HEK293 (cell line): ENCODE measurements around the gene KIFAP3.

Experiments
- KLF10 ChIP-seq: fragments of 450-650 bp; IDR thresholded peaks from 2 replicates; pipeline ENCODE4 v1.5.1; 2018; ENCODE audit warnings: missing biosample characterization, mild to moderate bottlenecking, missing genetic modification characterization
- KLF16 ChIP-seq: fragments of 450-650 bp; formaldehyde crosslinking; IDR thresholded peaks from 2 replicates; pipeline ENCODE4 v1.5.1; 2017; ENCODE audit warnings: missing biosample characterization, missing genetic modification characterization
- OSR2 ChIP-seq: fragments of 450-650 bp; formaldehyde crosslinking; IDR thresholded peaks from 2 replicates; pipeline ENCODE4 v1.5.1; 2016; ENCODE audit warnings: missing biosample characterization, missing genetic modification characterization
- PRDM1 ChIP-seq: fragments of 450-650 bp; formaldehyde crosslinking; IDR thresholded peaks from 2 replicates; pipeline ENCODE4; 2016; ENCODE audit warnings: missing biosample characterization, missing genetic modification characterization
- RBAK ChIP-seq: fragments of 450-650 bp; formaldehyde crosslinking; IDR thresholded peaks from 2 replicates; pipeline ENCODE4 v1.5.1; 2016; ENCODE audit warnings: missing biosample characterization, missing genetic modification characterization
- ZBTB49 ChIP-seq: fragments of 450-650 bp; formaldehyde crosslinking; IDR thresholded peaks from 2 replicates; pipeline ENCODE4 v1.5.1; 2016; ENCODE audit warnings: missing biosample characterization, missing genetic modification characterization, low read depth
- ZBTB6 ChIP-seq: fragments of 450-650 bp; formaldehyde crosslinking; IDR thresholded peaks from 2 replicates; pipeline ENCODE4 v1.5.1; 2017; ENCODE audit warnings: missing biosample characterization, missing genetic modification characterization
- ZBTB8A ChIP-seq: fragments of 450-650 bp; formaldehyde crosslinking; IDR thresholded peaks from 2 replicates; pipeline ENCODE4 v1.5.1; 2016; ENCODE audit warnings: missing biosample characterization, missing genetic modification characterization
- ZEB2 ChIP-seq: fragments of 450-650 bp; formaldehyde crosslinking; IDR thresholded peaks from 2 replicates; pipeline ENCODE4 v1.5.1; 2016; ENCODE audit warnings: missing biosample characterization, missing genetic modification characterization
- ZFP41 ChIP-seq: fragments of 450-650 bp; formaldehyde crosslinking; IDR thresholded peaks from 2 replicates; pipeline ENCODE4 v1.5.1; 2016; ENCODE audit warnings: missing biosample characterization, missing genetic modification characterization, borderline replicate concordance
- ZNF132 ChIP-seq: fragments of 450-650 bp; formaldehyde crosslinking; IDR thresholded peaks from 2 replicates; pipeline ENCODE4 v1.5.1; 2017; ENCODE audit warnings: missing biosample characterization, missing genetic modification characterization, borderline replicate concordance
- ZNF174 ChIP-seq: fragments of 450-650 bp; formaldehyde crosslinking; IDR thresholded peaks from 2 replicates; pipeline ENCODE4 v1.5.0; 2017; ENCODE audit warnings: missing biosample characterization, mild to moderate bottlenecking, missing genetic modification characterization
- ZNF175 ChIP-seq: fragments of 450-650 bp; formaldehyde crosslinking; IDR thresholded peaks from 2 replicates; pipeline ENCODE4 v1.5.1; 2016; ENCODE audit warnings: missing biosample characterization, missing genetic modification characterization
- ZNF184 ChIP-seq: fragments of 450-650 bp; IDR thresholded peaks from 2 replicates; pipeline ENCODE4 v1.5.1; 2018; ENCODE audit warnings: missing biosample characterization, mild to moderate bottlenecking, missing genetic modification characterization
- ZNF324 ChIP-seq: fragments of 450-650 bp; formaldehyde crosslinking; IDR thresholded peaks from 2 replicates; pipeline ENCODE4 v1.5.1; 2016; ENCODE audit warnings: missing biosample characterization, missing genetic modification characterization
- ZNF335 ChIP-seq: fragments of 450-650 bp; formaldehyde crosslinking; conservative IDR thresholded peaks from 2 replicates; pipeline ENCODE4 v1.5.1; 2016; ENCODE audit warnings: missing biosample characterization, missing genetic modification characterization
- ZNF48 ChIP-seq: fragments of 450-650 bp; formaldehyde crosslinking; IDR thresholded peaks from 2 replicates; pipeline ENCODE4 v1.5.1; 2016; ENCODE audit warnings: missing biosample characterization, missing genetic modification characterization
- ZNF501 ChIP-seq: fragments of 450-650 bp; formaldehyde crosslinking; IDR thresholded peaks from 2 replicates; pipeline ENCODE4 v1.5.1; 2016; ENCODE audit warnings: missing biosample characterization, missing genetic modification characterization
- ZNF560 ChIP-seq: fragments of 450-650 bp; formaldehyde crosslinking; IDR thresholded peaks from 2 replicates; pipeline ENCODE4 v1.5.1; 2017; ENCODE audit warnings: missing biosample characterization, missing genetic modification characterization, borderline replicate concordance
- ZNF561 ChIP-seq: fragments of 450-650 bp; IDR thresholded peaks from 2 replicates; pipeline ENCODE4 v1.5.1; 2018; ENCODE audit warnings: missing biosample characterization, missing genetic modification characterization, borderline replicate concordance
- ZNF610 ChIP-seq: fragments of 450-650 bp; formaldehyde crosslinking; IDR thresholded peaks from 2 replicates; pipeline ENCODE4 v1.5.1; 2016; ENCODE audit warnings: missing biosample characterization, missing genetic modification characterization, borderline replicate concordance
- ZNF645 ChIP-seq: fragments of 450-650 bp; formaldehyde crosslinking; IDR thresholded peaks from 2 replicates; pipeline ENCODE4; 2016; ENCODE audit warnings: missing biosample characterization, missing genetic modification characterization
- ZNF664 ChIP-seq: fragments of 450-650 bp; formaldehyde crosslinking; IDR thresholded peaks from 2 replicates; pipeline ENCODE4 v1.5.1; 2016; ENCODE audit warnings: missing biosample characterization, missing genetic modification characterization
- ZNF704 ChIP-seq: fragments of 450-650 bp; formaldehyde crosslinking; IDR thresholded peaks from 2 replicates; pipeline ENCODE4 v1.5.1; 2016; ENCODE audit warnings: missing biosample characterization, missing genetic modification characterization
- ZNF776 ChIP-seq: fragments of 450-650 bp; formaldehyde crosslinking; IDR thresholded peaks from 2 replicates; pipeline ENCODE4 v1.5.0; 2017; ENCODE audit warnings: missing biosample characterization, missing genetic modification characterization, borderline replicate concordance
- ZNF843 ChIP-seq: fragments of 450-650 bp; formaldehyde crosslinking; IDR thresholded peaks from 2 replicates; pipeline ENCODE4 v1.5.1; 2016; ENCODE audit warnings: missing biosample characterization, missing genetic modification characterization
- ZSCAN16 ChIP-seq: fragments of 450-650 bp; formaldehyde crosslinking; IDR thresholded peaks from 2 replicates; pipeline ENCODE4 v1.5.1; 2016; ENCODE audit warnings: missing biosample characterization, missing genetic modification characterization
- ZSCAN18 ChIP-seq: fragments of 450-650 bp; formaldehyde crosslinking; IDR thresholded peaks from 2 replicates; pipeline ENCODE4 v1.5.1; 2016; ENCODE audit warnings: missing biosample characterization, missing genetic modification characterization
- ZSCAN30 ChIP-seq: fragments of 450-650 bp; IDR thresholded peaks from 2 replicates; pipeline ENCODE4 v1.5.1; 2018; ENCODE audit warnings: missing biosample characterization, mild to moderate bottlenecking, missing genetic modification characterization, moderate library complexity
- TF ChIP-seq, protein P1 (sequence below): fragments of 450-650 bp; formaldehyde crosslinking; IDR thresholded peaks from 2 replicates; pipeline ENCODE4 v1.5.1; 2016; ENCODE audit warnings: missing biosample characterization, missing genetic modification characterization
- TF ChIP-seq, protein P2 (sequence below): IDR thresholded peaks from 2 replicates; pipeline ENCODE4 v1.6.1; 2011; ENCODE audit warnings: mild to moderate bottlenecking, low read depth, low read length, borderline replicate concordance

The KIFAP3 gene

DNA sequence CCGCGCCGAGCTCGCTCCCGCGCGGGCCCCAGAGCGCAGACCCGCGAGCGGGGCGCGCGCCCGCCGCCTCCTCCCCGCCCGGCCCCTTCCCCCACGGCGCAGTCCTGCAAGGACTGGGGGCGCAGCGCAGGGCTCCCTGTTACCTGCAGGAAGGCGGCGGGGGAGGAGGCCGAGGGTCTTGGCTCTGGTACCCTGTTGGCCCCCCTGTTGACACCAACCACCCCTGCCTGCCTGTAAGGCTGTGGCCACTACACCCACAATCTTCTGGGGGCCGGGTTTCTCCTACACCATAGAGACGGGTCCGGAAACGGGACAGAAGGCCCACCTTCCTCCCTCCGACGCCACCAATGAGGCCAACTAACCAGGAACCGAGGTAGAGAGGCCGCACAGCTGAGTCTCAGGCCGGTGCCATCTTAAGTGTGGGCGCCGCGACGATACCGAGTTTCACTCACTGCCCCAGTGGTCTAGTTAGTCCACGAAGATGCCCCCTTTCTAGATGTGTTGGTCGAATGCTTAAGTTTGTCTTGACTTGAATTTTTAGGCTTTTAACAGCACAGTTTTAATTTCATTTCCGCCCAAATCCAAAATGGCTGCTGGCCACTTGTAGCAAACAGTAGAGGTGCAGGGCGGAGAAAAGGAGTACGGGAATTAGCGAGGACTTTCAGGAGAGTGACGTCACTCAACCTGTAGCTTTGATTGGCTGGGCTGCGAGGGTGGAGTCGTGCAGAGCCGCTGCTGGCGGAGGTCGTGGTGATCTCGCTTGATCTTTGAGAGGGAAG lies 180.7 kb downstream of the KIFAP3 start, which contains the start of gene SCYL3 (continued):
- TF ChIP-seq PRDM1 (tag by site-specific recombination) (peak; percentile 66), OSR2 (tag by site-specific recombination) (no peak), ZNF664 (peak; percentile 37; the same call in 1 of the 2 replicates), ZNF132 (tag by site-specific recombination) (no peak), ZNF335 (tag by site-specific recombination) (peak; percentile 90), ZSCAN18 (tag by site-specific recombination) (0 out of 2 replicates have a peak, but pooled peaks have one; percentile 68), ZNF560 (no peak), RBAK (no peak), ZBTB8A (tag by site-specific recombination) (peak; percentile 29), ZSCAN30 (0 out of 2 replicates have a peak, but pooled peaks have one; percentile 77), KLF16 (tag by site-specific recombination) (peak; percentile 84), ZNF645 (tag by site-specific recombination) (no peak; the same call in 1 of the 2 replicates), ZFP41 (no peak), ZNF561 (tag by site-specific recombination) (peak; percentile 98), ZNF174 (tag by site-specific recombination) (no peak), ZSCAN16 (tag by site-specific recombination) (no peak), ZBTB6 (tag by site-specific recombination) (no peak), ZNF843 (tag by site-specific recombination) (peak; percentile 69), ZNF704 (tag by site-specific recombination) (no peak), ZNF175 (tag by site-specific recombination) (no peak), ZNF501 (tag by site-specific recombination) (peak; percentile 80; the same call in 1 of the 2 replicates), ZNF184 (tag by site-specific recombination) (no peak), ZNF610 (peak; percentile 77), ZEB2 (tag by site-specific recombination) (peak; percentile 72; the same call in 1 of the 2 replicates), ZNF776 (tag by site-specific recombination) (no peak), KLF10 (peak; percentile 64), ZBTB49 (tag by site-specific recombination) (no peak), ZNF324 (peak; percentile 91), ZNF48 (tag by site-specific recombination) (no peak)
- TF ChIP-seq, protein P1, sequence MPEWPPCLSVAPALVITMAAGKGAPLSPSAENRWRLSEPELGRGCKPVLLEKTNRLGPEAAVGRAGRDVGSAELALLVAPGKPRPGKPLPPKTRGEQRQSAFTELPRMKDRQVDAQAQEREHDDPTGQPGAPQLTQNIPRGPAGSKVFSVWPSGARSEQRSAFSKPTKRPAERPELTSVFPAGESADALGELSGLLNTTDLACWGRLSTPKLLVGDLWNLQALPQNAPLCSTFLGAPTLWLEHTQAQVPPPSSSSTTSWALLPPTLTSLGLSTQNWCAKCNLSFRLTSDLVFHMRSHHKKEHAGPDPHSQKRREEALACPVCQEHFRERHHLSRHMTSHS (tag by site-specific recombination) = no peak
- TF ChIP-seq, protein P2, sequence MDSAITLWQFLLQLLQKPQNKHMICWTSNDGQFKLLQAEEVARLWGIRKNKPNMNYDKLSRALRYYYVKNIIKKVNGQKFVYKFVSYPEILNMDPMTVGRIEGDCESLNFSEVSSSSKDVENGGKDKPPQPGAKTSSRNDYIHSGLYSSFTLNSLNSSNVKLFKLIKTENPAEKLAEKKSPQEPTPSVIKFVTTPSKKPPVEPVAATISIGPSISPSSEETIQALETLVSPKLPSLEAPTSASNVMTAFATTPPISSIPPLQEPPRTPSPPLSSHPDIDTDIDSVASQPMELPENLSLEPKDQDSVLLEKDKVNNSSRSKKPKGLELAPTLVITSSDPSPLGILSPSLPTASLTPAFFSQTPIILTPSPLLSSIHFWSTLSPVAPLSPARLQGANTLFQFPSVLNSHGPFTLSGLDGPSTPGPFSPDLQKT = peak; percentile 92
